ENCODE measurements around the gene DTHD1.

DNA sequence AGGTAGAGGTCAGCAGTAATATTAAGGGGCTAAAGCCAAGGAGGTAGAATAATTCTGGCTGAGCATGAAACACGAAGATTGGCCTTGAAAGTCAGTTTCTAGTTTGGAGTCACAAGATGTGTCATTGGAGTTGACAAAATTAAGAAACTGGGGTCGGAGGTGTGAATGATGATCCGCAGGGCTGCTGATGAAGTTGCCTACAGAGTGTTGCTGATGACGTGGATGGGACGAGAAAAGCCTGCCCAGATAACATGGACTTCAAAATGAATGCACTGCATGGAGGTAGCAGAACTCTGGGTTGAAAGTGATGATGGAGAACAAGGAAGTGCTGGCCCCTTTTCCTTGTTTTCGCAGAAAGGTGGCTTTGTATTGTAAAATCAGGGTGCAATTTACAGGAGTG, 60.5 kb downstream of the DTHD1 start:
- TF ChIP-seq ZNF274 (IDR thresholded peaks at IDR 0.05; ENCODE audit: low read depth, low read length) (no peak), YY1 (IDR thresholded peaks at IDR 0.05; ENCODE audit: insufficient read depth, insufficient read length) (no peak), SUZ12 (IDR thresholded peaks at IDR 0.05; ENCODE audit: extremely low read depth, insufficient read depth, insufficient read length) (no peak)

Data from NT2/D1 (cell line).